ENCODE results near the gene ZDHHC15. TPM values are rescaled to one million over a fixed set of nuclear protein-coding genes. Genes with fewer than 3 reads are reported as not detected.

Gene ZDHHC15
- total RNA-seq, 1 experiment from 2014 or later: not detected

DNA sequence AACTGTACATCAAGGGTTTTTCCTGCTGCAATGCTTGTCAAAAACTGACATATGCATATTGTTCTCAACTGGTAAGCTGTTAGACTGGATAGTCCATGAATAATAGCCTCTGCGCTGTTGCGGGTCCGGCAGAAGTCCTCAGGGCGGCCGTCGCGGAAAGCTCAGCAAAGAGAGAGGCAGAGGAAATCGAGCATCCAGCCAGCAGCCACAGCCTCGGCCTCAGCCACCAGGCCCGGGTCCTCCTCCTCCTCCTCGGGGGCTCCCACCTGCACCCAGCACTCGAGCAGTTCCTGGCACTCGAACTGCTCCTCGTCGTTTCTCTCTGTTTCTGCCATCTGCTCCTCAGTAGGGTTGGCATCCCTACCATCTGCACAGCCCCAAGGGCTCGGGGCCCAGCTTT lies 195.2 kb downstream of the ZDHHC15 start:
- H3K36me3 Mint-ChIP-seq (ENCODE audit: insufficient read depth, unreplicated experiment): no peaks in the 10 kb centered on the region
- CTCF ChIA-PET: no interaction called here
- DNase-seq: no peak
- H3K27me3 Mint-ChIP-seq (ENCODE audit: unreplicated experiment): no peaks in the 10 kb centered on the region
- H3K4me3 Mint-ChIP-seq (ENCODE audit: low read depth, unreplicated experiment): no peak overlapping the region
- no peak overlapping the region for H3K27ac Mint-ChIP-seq (ENCODE audit: unreplicated experiment)
- TF ChIP-seq, protein P1, sequence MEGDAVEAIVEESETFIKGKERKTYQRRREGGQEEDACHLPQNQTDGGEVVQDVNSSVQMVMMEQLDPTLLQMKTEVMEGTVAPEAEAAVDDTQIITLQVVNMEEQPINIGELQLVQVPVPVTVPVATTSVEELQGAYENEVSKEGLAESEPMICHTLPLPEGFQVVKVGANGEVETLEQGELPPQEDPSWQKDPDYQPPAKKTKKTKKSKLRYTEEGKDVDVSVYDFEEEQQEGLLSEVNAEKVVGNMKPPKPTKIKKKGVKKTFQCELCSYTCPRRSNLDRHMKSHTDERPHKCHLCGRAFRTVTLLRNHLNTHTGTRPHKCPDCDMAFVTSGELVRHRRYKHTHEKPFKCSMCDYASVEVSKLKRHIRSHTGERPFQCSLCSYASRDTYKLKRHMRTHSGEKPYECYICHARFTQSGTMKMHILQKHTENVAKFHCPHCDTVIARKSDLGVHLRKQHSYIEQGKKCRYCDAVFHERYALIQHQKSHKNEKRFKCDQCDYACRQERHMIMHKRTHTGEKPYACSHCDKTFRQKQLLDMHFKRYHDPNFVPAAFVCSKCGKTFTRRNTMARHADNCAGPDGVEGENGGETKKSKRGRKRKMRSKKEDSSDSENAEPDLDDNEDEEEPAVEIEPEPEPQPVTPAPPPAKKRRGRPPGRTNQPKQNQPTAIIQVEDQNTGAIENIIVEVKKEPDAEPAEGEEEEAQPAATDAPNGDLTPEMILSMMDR (IDR thresholded peaks at IDR 0.05; ENCODE audit: unreplicated experiment): no peak
- no TSS peak for BruUV-seq (replicated peaks)
- intact Hi-C loops (cut with micrococcal nuclease; ENCODE audit: unreplicated experiment): no loop called here
- H3K4me1 Mint-ChIP-seq (ENCODE audit: low read depth, unreplicated experiment): no peaks in the 10 kb centered on the region
- peaks cover 10% of the 10 kb centered on the region for H3K9me3 Mint-ChIP-seq (ENCODE audit: low read depth, unreplicated experiment)

Other genes starting within 250 kb of the ZDHHC15 start
- gene UPRT, start 249.0 kb downstream of the ZDHHC15 start, total RNA-seq (2022): 7.5 and 11.5 TPM in 2 replicates